Fibroblast of the aortic adventitia (primary cell): ENCODE results near the gene SLC1A3. TPM values are rescaled to one million over a fixed set of nuclear protein-coding genes. Genes with fewer than 3 reads are reported as not detected.

Experiments used
- DNase-seq: peaks from one replicate; pipeline ENCODE4 v3.0.0-alpha.2; 2010; ENCODE audit warnings: low read depth
- H3K4me3 ChIP-seq: 2 replicates; pipeline ENCODE4 v1.5.1; 2011; ENCODE audit warnings: low read depth, mild to moderate bottlenecking, control low read depth, low read length, moderate library complexity
- total RNA-seq: library from RNA; depleted of rRNA; stranded (reverse); fragments of >200 nt; gene quantifications from 2 replicates; pipeline ENCODE4 v1.2.3, GENCODE V29; 2012; ENCODE audit warnings: low replicate concordance
- TF ChIP-seq, protein P1 (sequence below): IDR thresholded peaks from 2 replicates; pipeline ENCODE4 v1.5.1; 2011; ENCODE audit warnings: mild to moderate bottlenecking, low read length, control low read depth, inconsistent platforms; ENCODE audit not compliant: insufficient read depth

Gene SLC1A3
- total RNA-seq, 1 donor = 3.7 TPM

DNA sequence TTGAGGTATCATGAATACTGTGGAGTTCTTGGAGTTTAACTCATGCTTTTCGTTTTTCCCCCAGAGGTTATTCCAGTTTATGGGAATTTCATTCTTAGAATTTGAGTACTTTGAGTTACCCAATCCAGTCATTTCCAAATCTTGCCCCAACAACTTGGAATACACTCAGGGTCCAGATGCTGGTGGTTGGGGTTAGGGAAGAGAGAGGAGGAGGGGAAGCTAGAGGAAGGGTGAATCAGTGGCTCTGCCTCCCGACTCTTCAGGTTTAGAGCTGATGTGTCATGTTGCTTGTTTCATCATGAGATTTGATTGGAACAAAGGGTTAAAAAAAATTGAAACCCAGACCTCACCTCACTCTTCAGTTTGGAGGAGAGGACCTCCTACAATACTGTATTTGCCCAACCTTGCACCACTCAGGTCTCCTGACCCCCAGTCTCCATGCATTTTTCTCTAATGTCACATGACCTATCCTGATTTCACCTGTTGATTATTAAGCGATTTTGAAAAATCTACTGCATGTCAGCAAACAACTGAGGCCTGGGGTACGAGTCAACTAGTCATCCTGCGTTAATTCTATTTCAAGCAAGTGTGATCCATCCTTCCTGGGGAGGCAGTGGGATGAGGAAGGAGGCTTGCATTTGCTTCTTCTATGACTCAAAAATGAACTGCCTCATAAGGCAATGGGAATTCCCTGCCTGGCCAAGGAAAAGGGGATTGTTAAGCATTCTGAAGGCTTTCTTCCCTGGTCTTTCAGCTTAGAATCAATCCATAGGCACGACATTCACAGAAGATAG lies 6.2 kb upstream of the SLC1A3 start:
- H3K4me3 ChIP-seq = no peak overlapping the region
- peak; percentile 44 for DNase-seq
- TF ChIP-seq, protein P1, sequence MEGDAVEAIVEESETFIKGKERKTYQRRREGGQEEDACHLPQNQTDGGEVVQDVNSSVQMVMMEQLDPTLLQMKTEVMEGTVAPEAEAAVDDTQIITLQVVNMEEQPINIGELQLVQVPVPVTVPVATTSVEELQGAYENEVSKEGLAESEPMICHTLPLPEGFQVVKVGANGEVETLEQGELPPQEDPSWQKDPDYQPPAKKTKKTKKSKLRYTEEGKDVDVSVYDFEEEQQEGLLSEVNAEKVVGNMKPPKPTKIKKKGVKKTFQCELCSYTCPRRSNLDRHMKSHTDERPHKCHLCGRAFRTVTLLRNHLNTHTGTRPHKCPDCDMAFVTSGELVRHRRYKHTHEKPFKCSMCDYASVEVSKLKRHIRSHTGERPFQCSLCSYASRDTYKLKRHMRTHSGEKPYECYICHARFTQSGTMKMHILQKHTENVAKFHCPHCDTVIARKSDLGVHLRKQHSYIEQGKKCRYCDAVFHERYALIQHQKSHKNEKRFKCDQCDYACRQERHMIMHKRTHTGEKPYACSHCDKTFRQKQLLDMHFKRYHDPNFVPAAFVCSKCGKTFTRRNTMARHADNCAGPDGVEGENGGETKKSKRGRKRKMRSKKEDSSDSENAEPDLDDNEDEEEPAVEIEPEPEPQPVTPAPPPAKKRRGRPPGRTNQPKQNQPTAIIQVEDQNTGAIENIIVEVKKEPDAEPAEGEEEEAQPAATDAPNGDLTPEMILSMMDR = no peak

DNA sequence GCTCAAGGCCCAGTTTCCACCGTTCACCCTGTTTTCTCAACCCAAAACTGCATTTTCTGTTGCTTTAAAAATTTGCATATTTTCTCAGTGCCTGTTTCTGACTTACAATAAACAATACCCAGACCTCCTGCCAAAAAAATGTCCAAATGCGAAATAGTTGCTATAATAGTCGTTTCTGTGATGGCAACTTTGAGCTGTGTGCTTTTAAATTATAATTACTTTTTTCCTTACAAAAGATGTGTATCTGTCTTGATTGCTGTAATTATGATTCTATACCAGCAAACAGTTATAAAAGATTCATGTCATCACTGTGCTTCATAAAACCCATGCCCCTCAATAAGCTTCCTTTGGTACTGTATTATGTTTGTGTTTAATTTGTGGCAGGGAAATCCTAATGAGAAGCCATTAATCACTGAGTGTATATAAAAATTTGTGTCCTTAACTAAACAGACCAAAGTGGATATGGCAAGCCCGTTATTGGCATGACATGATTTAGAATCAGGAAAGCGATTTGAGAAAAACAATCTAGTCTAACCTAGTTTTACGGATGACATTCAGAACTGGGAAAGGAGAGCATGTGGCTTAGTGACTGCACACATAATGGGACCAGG lies 5.4 kb upstream of the SLC1A3 start:
- TF ChIP-seq, protein P1 = no peak
- no peak overlapping the region for H3K4me3 ChIP-seq
- DNase-seq = no peak

DNA sequence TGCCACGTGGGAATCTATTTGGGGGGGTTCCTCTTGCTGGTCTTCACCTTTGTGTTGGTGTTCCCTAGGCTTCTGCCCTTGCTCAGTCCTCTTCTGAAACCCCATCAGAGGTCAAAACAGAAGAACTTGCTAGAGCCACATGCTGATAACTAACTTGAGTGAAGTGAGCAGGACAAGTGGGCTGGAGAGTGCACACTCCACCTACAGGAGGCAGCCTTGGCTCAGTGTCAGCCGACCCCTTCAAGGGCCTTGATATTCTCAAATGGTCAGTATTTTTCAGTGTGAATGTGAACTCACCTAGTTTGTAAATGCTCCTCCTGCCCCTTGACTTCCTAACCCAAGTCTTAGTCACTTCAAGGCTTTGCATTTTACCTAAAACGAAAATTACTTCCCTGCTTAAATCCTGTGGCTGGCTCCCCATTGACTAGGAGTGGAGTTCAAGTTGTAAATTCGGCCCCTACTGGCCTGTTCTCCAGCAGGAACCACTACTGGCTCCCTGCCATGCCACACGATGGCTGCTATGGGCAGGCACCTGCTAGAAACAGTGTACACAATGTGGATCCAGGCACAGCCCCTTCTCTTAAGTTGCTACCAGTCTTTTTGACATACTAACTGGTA lies 3.6 kb upstream of the SLC1A3 start:
- TF ChIP-seq, protein P1 = no peak
- no peak overlapping the region for H3K4me3 ChIP-seq
- DNase-seq = no peak

DNA sequence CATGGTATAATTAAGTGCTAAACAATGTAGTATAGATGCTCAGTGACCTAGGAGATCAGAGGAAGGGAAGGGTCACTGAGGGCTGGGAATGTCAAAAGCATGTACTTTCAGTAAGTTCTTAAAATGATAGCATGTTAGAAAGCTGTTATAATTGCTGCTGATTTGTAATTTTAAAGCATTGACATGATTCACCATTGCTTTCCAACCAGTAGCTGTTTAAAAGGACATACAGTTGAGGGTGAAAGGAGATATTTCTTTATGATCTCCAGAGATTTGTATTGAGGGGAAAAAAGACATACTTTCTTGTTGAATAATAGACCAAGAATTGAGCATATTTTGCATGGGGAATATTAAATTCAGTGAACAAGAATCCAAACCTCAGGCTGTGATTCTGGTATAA lies 1.2 kb upstream of the SLC1A3 start:
- TF ChIP-seq, protein P1 = no peak
- no peak for DNase-seq

DNA sequence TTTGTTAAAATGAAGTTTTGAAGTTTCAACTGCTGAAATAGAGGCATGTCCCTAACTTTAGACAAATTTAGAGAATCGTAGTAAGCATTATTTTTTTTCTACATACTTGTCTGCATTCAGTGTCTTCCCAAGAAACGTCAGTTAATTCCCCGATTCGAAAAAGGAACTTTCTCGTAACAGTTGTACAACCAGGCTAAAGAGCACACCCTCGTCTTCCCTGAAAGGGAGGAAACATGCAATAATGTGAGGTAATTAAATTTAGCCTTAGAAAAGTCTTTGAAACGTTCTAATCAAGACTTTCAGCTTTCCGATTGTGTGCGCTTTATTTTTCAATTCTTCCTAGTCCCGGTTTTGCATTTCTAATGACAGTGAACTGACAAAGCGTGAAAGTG lies 374 bp upstream of the SLC1A3 start:
- TF ChIP-seq, protein P1 = no peak
- H3K4me3 ChIP-seq = peak overlapping the region; percentile 75
- DNase-seq = no peak

More for the DNA sequence above, 1.2 kb upstream of the SLC1A3 start:
- no peak overlapping the region for H3K4me3 ChIP-seq

DNA sequence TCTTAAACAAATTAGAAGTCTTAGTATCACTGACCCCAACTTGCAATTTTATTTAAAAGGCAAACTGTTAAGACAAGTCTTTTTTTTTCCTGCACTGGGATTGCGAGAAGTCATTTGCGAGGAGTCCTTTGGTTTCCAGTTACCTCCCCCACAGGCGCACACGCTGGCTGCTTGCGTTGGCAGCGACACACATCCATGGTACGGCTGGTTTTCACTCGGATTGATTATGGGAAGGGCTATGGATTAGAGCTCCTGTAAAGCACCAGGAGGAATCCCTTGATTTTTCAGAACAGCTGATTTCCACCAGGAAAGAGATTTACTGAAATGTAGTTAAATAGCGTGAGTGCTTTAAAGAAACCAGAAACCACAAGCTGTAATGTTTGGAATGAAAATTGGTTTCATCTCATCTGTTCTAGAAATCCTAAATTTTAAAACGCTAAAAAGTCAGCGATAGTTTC lies 737 bp downstream of the SLC1A3 start:
- peak; percentile 43 for DNase-seq
- H3K4me3 ChIP-seq = peak overlapping the region; percentile 75
- TF ChIP-seq, protein P1 = no peak
